ENCODE data around the gene YARS2.

DNA sequence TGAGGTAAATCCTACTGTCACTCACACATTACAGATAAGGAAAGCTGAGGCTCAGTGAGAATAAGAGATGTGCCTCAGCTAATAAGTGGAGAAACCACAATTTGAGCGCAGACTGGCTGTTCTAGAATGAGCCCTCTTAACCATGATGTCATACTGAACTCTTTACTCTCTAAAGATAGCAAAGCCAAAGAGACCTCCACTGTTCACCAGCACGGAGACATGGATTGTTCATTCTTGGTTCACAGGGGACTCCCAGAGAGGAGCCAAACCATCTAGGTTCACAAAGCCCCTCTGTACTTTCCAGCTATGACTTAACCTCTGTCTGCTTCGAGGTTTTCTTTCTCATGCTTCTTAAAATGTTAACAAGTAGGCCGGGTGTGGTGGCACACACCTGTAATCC is 32.7 kb upstream of the YARS2 start:
- TF ChIP-seq, protein P1, sequence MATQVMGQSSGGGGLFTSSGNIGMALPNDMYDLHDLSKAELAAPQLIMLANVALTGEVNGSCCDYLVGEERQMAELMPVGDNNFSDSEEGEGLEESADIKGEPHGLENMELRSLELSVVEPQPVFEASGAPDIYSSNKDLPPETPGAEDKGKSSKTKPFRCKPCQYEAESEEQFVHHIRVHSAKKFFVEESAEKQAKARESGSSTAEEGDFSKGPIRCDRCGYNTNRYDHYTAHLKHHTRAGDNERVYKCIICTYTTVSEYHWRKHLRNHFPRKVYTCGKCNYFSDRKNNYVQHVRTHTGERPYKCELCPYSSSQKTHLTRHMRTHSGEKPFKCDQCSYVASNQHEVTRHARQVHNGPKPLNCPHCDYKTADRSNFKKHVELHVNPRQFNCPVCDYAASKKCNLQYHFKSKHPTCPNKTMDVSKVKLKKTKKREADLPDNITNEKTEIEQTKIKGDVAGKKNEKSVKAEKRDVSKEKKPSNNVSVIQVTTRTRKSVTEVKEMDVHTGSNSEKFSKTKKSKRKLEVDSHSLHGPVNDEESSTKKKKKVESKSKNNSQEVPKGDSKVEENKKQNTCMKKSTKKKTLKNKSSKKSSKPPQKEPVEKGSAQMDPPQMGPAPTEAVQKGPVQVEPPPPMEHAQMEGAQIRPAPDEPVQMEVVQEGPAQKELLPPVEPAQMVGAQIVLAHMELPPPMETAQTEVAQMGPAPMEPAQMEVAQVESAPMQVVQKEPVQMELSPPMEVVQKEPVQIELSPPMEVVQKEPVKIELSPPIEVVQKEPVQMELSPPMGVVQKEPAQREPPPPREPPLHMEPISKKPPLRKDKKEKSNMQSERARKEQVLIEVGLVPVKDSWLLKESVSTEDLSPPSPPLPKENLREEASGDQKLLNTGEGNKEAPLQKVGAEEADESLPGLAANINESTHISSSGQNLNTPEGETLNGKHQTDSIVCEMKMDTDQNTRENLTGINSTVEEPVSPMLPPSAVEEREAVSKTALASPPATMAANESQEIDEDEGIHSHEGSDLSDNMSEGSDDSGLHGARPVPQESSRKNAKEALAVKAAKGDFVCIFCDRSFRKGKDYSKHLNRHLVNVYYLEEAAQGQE (IDR thresholded peaks at IDR 0.05; ENCODE audit: low read depth) = no peak
- TF ChIP-seq CEBPB (IDR thresholded peaks at IDR 0.05) = no peak
- no peak for TF ChIP-seq TCF12 (IDR thresholded peaks at IDR 0.05; ENCODE audit: low read depth)
- no peak for TF ChIP-seq CREB1 (IDR thresholded peaks at IDR 0.05; ENCODE audit: low read depth)
- no peak for TF ChIP-seq TAF1 (IDR thresholded peaks at IDR 0.05; ENCODE audit: low read depth)
- no peak for TF ChIP-seq EP300 (IDR thresholded peaks at IDR 0.05; ENCODE audit: borderline replicate concordance)
- TF ChIP-seq, protein P2, sequence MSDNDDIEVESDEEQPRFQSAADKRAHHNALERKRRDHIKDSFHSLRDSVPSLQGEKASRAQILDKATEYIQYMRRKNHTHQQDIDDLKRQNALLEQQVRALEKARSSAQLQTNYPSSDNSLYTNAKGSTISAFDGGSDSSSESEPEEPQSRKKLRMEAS (IDR thresholded peaks at IDR 0.05) = no peak
- TF ChIP-seq YY1 (IDR thresholded peaks at IDR 0.05; ENCODE audit: low read depth) = no peak
- no peak for TF ChIP-seq EGR1 (IDR thresholded peaks at IDR 0.05)
- TF ChIP-seq NFIC (IDR thresholded peaks at IDR 0.05) = no peak
- TF ChIP-seq TEAD4 (IDR thresholded peaks at IDR 0.05) = no peak
- no peak for TF ChIP-seq FOXM1 (IDR thresholded peaks at IDR 0.05; ENCODE audit: borderline replicate concordance, low read depth)
- no peak for TF ChIP-seq RAD21 (IDR thresholded peaks at IDR 0.05; ENCODE audit: low read depth)
- TF ChIP-seq, protein P3, sequence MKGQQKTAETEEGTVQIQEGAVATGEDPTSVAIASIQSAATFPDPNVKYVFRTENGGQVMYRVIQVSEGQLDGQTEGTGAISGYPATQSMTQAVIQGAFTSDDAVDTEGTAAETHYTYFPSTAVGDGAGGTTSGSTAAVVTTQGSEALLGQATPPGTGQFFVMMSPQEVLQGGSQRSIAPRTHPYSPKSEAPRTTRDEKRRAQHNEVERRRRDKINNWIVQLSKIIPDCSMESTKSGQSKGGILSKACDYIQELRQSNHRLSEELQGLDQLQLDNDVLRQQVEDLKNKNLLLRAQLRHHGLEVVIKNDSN (IDR thresholded peaks at IDR 0.05) = no peak
